OCI-LY7 (cell line): ENCODE measurements around the gene MICALL2.

Experiments
- EZH2phosphoT487 ChIP-seq: fragments of 200-600 bp; sonication (generic); IDR thresholded peaks from 2 replicates; pipeline ENCODE4 v1.6.1; 2018; ENCODE audit warnings: low read depth, borderline replicate concordance, mild to moderate bottlenecking, mixed run types, antibody characterized with exemption, low read length, moderate library complexity, mixed read lengths
- TF ChIP-seq, protein P1 (sequence below): fragments of 200-600 bp; sonication (generic); conservative IDR thresholded peaks from 2 replicates; pipeline ENCODE4 v1.5.1; 2014; ENCODE audit warnings: mild to moderate bottlenecking, antibody characterized with exemption, low read length, moderate library complexity, mixed read lengths

GRCh38 chr7:1397491-1398327, 61.6 kb downstream of the MICALL2 start:
- TF ChIP-seq, protein P1, sequence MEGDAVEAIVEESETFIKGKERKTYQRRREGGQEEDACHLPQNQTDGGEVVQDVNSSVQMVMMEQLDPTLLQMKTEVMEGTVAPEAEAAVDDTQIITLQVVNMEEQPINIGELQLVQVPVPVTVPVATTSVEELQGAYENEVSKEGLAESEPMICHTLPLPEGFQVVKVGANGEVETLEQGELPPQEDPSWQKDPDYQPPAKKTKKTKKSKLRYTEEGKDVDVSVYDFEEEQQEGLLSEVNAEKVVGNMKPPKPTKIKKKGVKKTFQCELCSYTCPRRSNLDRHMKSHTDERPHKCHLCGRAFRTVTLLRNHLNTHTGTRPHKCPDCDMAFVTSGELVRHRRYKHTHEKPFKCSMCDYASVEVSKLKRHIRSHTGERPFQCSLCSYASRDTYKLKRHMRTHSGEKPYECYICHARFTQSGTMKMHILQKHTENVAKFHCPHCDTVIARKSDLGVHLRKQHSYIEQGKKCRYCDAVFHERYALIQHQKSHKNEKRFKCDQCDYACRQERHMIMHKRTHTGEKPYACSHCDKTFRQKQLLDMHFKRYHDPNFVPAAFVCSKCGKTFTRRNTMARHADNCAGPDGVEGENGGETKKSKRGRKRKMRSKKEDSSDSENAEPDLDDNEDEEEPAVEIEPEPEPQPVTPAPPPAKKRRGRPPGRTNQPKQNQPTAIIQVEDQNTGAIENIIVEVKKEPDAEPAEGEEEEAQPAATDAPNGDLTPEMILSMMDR = no peak
- no peak for TF ChIP-seq EZH2phosphoT487
